ENCODE measurements around the gene IL15RA. TPM values are rescaled to one million over a fixed set of nuclear protein-coding genes. Genes with fewer than 3 reads are reported as not detected.

Gene IL15RA
- total and polyA plus RNA-seq, 2 of the 8 experiments (the other 6 are each of a cell fraction or from before 2014, with no cell fraction given) = 1.3 to 1.4 TPM

DNA sequence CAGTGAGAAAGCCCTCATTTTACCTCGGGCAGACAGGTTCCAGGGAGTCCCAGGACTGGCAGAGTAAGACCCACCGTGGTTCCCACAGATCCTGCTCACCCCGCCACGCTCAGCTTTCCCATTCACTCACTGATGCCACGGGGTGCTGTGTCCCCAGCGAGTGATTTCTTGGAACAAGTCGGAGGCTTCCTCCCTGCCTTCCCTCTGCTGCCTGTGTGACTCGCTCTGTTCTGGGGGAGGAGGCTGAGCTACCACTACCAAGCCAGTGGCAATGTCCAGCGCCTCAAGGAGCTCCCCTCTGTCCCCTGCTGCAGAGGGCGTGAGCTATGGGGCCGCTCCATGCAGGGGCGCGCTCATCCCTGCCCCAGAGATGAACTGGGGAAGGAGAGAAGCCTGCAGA lies 12.6 kb downstream of the IL15RA start:
- Histone ChIP-seq H4K8ac (ENCODE audit: extremely low read depth, insufficient read depth, low read length) (peak overlapping the region; percentile 23), H2BK20ac (ENCODE audit: low read length) (no peak overlapping the region), H3K14ac (ENCODE audit: insufficient read length) (no peak overlapping the region), H4K5ac (ENCODE audit: insufficient read length, low read depth, low read length) (no peak overlapping the region), H3K4me1 (replicated peaks in 1 of 4; ENCODE audit: control insufficient read depth in 3 of 4, insufficient read depth in 4 of 4, low read length in 3 of 4) (no peaks in the 10 kb centered on the region), H4K91ac (replicated peaks; ENCODE audit: insufficient read length, low read length) (no peak overlapping the region), H3K4me2 (ENCODE audit: insufficient read depth in 1 of 2, low read depth in 2 of 2, low read length in 2 of 2) (no peak overlapping the region), H3K36me3 (ENCODE audit: control insufficient read depth in 2 of 4, insufficient read depth in 4 of 4, low read length in 3 of 4) (no peaks in the 10 kb centered on the region), H3K27ac (ENCODE audit: low read depth, low read length) (no peak overlapping the region), H3K4ac (replicated peaks; ENCODE audit: insufficient read length, low read depth, low read length) (no peak overlapping the region), H2BK120ac (replicated peaks; ENCODE audit: low read depth, low read length) (no peak overlapping the region), H2BK12ac (ENCODE audit: low read depth, low read length) (no peak overlapping the region), H3K23me2 (ENCODE audit: low read depth, low read length) (no peaks in the 10 kb centered on the region), H2BK15ac (ENCODE audit: low read length) (no peak overlapping the region), H2AFZ (ENCODE audit: low read length) (no peak overlapping the region), H3K79me1 (ENCODE audit: low read depth, low read length) (no peaks in the 10 kb centered on the region; the same call in 1 of the 2 replicates), H3K9ac (replicated peaks in 1 of 4; ENCODE audit: extremely low read depth in 1 of 4, low read depth in 3 of 4, low read length in 3 of 4) (no peak overlapping the region), H3K27me3 (replicated peaks in 1 of 4; ENCODE audit: control insufficient read depth in 3 of 4, extremely low read depth in 1 of 4, insufficient read depth in 3 of 4, low read length in 3 of 4) (0 out of 7 replicates have a peak, but pooled peaks cover 0 to 2% (median 0%) of the 10 kb centered on the region in 4 experiments), H4K20me1 (replicated peaks in 1 of 2; ENCODE audit: control insufficient read depth in 1 of 2, insufficient read depth in 2 of 2, low read length in 2 of 2) (no peaks in the 10 kb centered on the region), H3K9me3 (ENCODE audit: insufficient read depth in 2 of 2, low read depth in 1 of 2, low read length in 1 of 2) (no peaks in the 10 kb centered on the region), H3K56ac (replicated peaks; ENCODE audit: insufficient read length, low read depth, low read length) (no peak overlapping the region), H2BK5ac (ENCODE audit: low read depth, low read length) (no peak overlapping the region), H3K18ac (ENCODE audit: extremely low read depth, low read length) (no peak overlapping the region), H3K79me2 (ENCODE audit: control insufficient read depth in 1 of 2, insufficient read depth in 2 of 2, low read length in 2 of 2) (no peaks in the 10 kb centered on the region), H3K23ac (ENCODE audit: insufficient read length) (no peak overlapping the region), H3K4me3 (ENCODE audit: extremely low read depth in 1 of 4, insufficient read depth in 2 of 4, low read depth in 3 of 4, low read length in 4 of 4) (no peak overlapping the region), H2AK5ac (ENCODE audit: low read depth, low read length) (no peak overlapping the region)
- POLR2A ChIA-PET (ENCODE audit: partially characterized antibody) = no interaction called here
- FAIRE-seq (no peak), DNase-seq (ENCODE audit: low read depth in 1 of 2, low spot score in 2 of 2) (no peak)
- TF ChIP-seq PHF8 (conservative IDR thresholded peaks at IDR 0.05; ENCODE audit: low read depth, low read length) (no peak), TBP (IDR thresholded peaks at IDR 0.05; ENCODE audit: low read depth, low read length) (no peak), SIX5 (IDR thresholded peaks at IDR 0.05; ENCODE audit: low read depth, low read length) (no peak), TAF1 (IDR thresholded peaks at IDR 0.05; ENCODE audit: low read depth, low read length) (no peak), POU5F1 (IDR thresholded peaks at IDR 0.05; ENCODE audit: low read depth, low read length) (no peak), CHD2 (IDR thresholded peaks at IDR 0.05; ENCODE audit: low read length) (no peak)
- CTCF ChIA-PET (ENCODE audit: partially characterized antibody) = interaction anchor here (0.8 to 1.8 kb wide), 4 partner anchors 12 to 119 kb away, joined by 3 to 6 read pairs (median 3); no protein-coding TSS in a partner anchor
- WGBS, 2 experiments (ENCODE audit: extremely low coverage in 1 of 2, insufficient coverage in 1 of 2, insufficient read length in 1 of 2, insufficient replicate concordance in 2 of 2, low coverage in 1 of 2, low lambda C conversion rate in 2 of 2, missing lambda C conversion rate in 1 of 2) = 91% methylated on average over 11 of the region's 13 CpGs; no CpG with 5 or more reads in 1 of the 2 experiments
